ENCODE data around the gene ADAMTS10.
"Not testable (repeated sequence)": the region's sequence is repeated elsewhere in the genome, so short reads cannot be mapped to it uniquely, and the experiment has no call there.

DNA sequence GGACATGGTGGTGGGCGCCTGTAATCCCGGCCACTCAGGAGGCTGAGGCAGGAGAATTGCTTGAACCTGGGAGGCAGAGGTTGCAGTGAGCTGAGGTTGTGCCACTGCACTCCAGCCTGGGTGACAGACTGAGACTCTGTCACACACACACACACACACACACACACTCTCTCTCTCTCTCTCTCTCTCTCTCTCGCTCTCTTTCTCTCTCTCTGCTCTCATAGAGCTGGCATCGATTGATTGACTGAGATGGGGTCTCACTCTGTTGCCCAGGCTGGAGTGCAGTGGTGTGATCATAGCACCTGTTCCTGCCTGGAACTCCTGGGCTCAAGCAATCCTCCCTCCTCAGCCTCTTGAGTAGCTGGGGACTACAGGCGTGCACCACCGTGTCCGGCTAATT is 56.8 kb downstream of the ADAMTS10 start:
- TF ChIP-seq POLR2AphosphoS5 (IDR thresholded peaks at IDR 0.05; ENCODE audit: insufficient read depth in 1 of 2, low read depth in 1 of 2); POLR2A (IDR thresholded peaks at IDR 0.05): not testable (repeated sequence)
- TF ChIP-seq, protein P1, sequence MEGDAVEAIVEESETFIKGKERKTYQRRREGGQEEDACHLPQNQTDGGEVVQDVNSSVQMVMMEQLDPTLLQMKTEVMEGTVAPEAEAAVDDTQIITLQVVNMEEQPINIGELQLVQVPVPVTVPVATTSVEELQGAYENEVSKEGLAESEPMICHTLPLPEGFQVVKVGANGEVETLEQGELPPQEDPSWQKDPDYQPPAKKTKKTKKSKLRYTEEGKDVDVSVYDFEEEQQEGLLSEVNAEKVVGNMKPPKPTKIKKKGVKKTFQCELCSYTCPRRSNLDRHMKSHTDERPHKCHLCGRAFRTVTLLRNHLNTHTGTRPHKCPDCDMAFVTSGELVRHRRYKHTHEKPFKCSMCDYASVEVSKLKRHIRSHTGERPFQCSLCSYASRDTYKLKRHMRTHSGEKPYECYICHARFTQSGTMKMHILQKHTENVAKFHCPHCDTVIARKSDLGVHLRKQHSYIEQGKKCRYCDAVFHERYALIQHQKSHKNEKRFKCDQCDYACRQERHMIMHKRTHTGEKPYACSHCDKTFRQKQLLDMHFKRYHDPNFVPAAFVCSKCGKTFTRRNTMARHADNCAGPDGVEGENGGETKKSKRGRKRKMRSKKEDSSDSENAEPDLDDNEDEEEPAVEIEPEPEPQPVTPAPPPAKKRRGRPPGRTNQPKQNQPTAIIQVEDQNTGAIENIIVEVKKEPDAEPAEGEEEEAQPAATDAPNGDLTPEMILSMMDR (IDR thresholded peaks at IDR 0.05) = not testable (repeated sequence)

All from vagina (tissue), 2 donors.